Endothelial cell of umbilical vein (primary cell): Measurements from ENCODE around the gene RBMS3. TPM values are rescaled to one million over a fixed set of nuclear protein-coding genes. Genes with fewer than 3 reads are reported as not detected.

ENCODE experiments used
- BruUV-seq: library from RNA; stranded (reverse); fragments of 400-500 nt; replicated peaks from 2 replicates; lab custom pipeline; 2021; lab: Mats Ljungman, UMichigan
- CTCF ChIA-PET: fragments of 300-600, 350-600 bp; sonication (Branson Sonifier 250); formaldehyde crosslinking; loops from one replicate; lab custom pipeline; 2021; ENCODE audit warnings: antibody characterized with exemption, inconsistent platforms; lab: Charles Lee
- POLR2A ChIA-PET: fragments of 300-600, 350-600 bp; sonication (Branson Sonifier 250); formaldehyde crosslinking; loops from one replicate; lab custom pipeline; 2021; ENCODE audit warnings: antibody characterized with exemption, inconsistent platforms; lab: Charles Lee
- DNase-seq: peaks from one replicate; pipeline ENCODE4 v3.0.0-alpha.2; 2011; ENCODE audit warnings: low read depth, low spot score
- FAIRE-seq: peaks from 2 replicates; lab custom pipeline; 2011; peaks lifted over from hg19 to GRCh38; lab: Jason Lieb, UNC
- H2AFZ ChIP-seq: 2 replicates; pipeline ENCODE4 v1.6.0; 2012; ENCODE audit warnings: low read depth, low read length, control low read depth, inconsistent platforms
- H3K27ac ChIP-seq: 2 replicates; pipeline ENCODE4 v1.5.1; 2011; ENCODE audit warnings: low read depth, mild to moderate bottlenecking, control low read depth, low read length, moderate library complexity; ENCODE audit not compliant: insufficient read depth
- H3K27me3 ChIP-seq, 2 experiments: 2 replicates each; pipeline versions ENCODE4 v1.6.0 to v1.6.1; 2011; ENCODE audit warnings: low read length in 2 of 2, mixed read lengths in 1 of 2; ENCODE audit not compliant: control insufficient read depth in 2 of 2, insufficient read depth in 2 of 2
- H3K36me3 ChIP-seq, 2 experiments: 2 replicates in 1 of 2; 3 replicates in 1 of 2; pipeline ENCODE4 v1.5.1; 2011; ENCODE audit warnings: low read length in 2 of 2, mild to moderate bottlenecking in 1 of 2, moderate library complexity in 1 of 2; ENCODE audit not compliant: control insufficient read depth in 2 of 2, insufficient read depth in 2 of 2; ENCODE audit errors: extremely low read depth in 1 of 2
- H3K4me1 ChIP-seq: 3 replicates; pipeline ENCODE4 v1.5.1; 2011; ENCODE audit warnings: mild to moderate bottlenecking, low read length; ENCODE audit not compliant: control insufficient read depth, insufficient read depth; ENCODE audit errors: extremely low read depth
- H3K4me2 ChIP-seq: 2 replicates; pipeline ENCODE4 v1.6.1; 2011; ENCODE audit warnings: low read length, control low read depth, mixed read lengths; ENCODE audit not compliant: insufficient read depth
- H3K4me3 ChIP-seq, 3 experiments: fragments of 200-600 bp in 1 of 3; sonication (generic), shearing (Covaris generic) in 1 of 3; replicated peaks in 1 of 3; 2 replicates each; pipeline ENCODE4 v1.5.1; 2011 to 2016; ENCODE audit warnings: control low read depth in 3 of 3, low read length in 3 of 3, mild to moderate bottlenecking in 2 of 3, inconsistent platforms in 1 of 3, low read depth in 1 of 3, moderate library complexity in 1 of 3; ENCODE audit not compliant: insufficient read depth in 1 of 3
- H3K79me2 ChIP-seq: 2 replicates; pipeline ENCODE4 v1.6.0; 2012; ENCODE audit warnings: low read length, inconsistent platforms; ENCODE audit not compliant: control insufficient read depth, insufficient read depth
- H3K9ac ChIP-seq: replicated peaks from 2 replicates; pipeline ENCODE3; 2011; ENCODE audit warnings: low read length, control low read depth; ENCODE audit not compliant: insufficient read depth; ENCODE audit errors: extremely low read depth
- H3K9me1 ChIP-seq: replicated peaks from 3 replicates; pipeline ENCODE4 v1.6.0; 2011; ENCODE audit warnings: mild to moderate bottlenecking, low read length; ENCODE audit not compliant: control insufficient read depth, insufficient read depth; ENCODE audit errors: extremely low read depth
- H3K9me3 ChIP-seq: replicated peaks from 2 replicates; pipeline ENCODE4 v1.5.1; 2012; ENCODE audit warnings: low read length, inconsistent platforms; ENCODE audit not compliant: control insufficient read depth, insufficient read depth
- H4K20me1 ChIP-seq: replicated peaks from 2 replicates; pipeline ENCODE3; 2011; ENCODE audit warnings: mild to moderate bottlenecking, low read length; ENCODE audit not compliant: control insufficient read depth, insufficient read depth; ENCODE audit errors: extremely low read depth
- CTCF ChIP-seq, 2 donors: IDR thresholded peaks; 1 replicate in 1 of 2; 2 replicates in 1 of 2; pipeline ENCODE4 v1.5.1; 2011; ENCODE audit warnings: low read length in 2 of 2, mild to moderate bottlenecking in 2 of 2, moderate library complexity in 2 of 2, control low read depth in 1 of 2, inconsistent platforms in 1 of 2, low read depth in 1 of 2; ENCODE audit not compliant: insufficient read depth in 1 of 2; ENCODE audit errors: extremely low read depth in 1 of 2
- EZH2 ChIP-seq: IDR thresholded peaks from 2 replicates; pipeline ENCODE4 v1.6.1; 2012; ENCODE audit warnings: borderline replicate concordance, low read depth, mild to moderate bottlenecking, moderate library complexity, low read length, inconsistent platforms; ENCODE audit not compliant: severe bottlenecking
- FOS ChIP-seq: IDR thresholded peaks from 2 replicates; pipeline ENCODE4 v1.6.1; 2011; ENCODE audit warnings: mild to moderate bottlenecking, low read length, moderate library complexity, borderline replicate concordance; ENCODE audit not compliant: insufficient read depth
- GATA2 ChIP-seq: IDR thresholded peaks from 2 replicates; pipeline ENCODE4 v1.7.0; 2011; ENCODE audit warnings: low read depth, mild to moderate bottlenecking, moderate library complexity, mixed read lengths, low read length; ENCODE audit not compliant: insufficient read length, insufficient read depth
- JUN ChIP-seq: IDR thresholded peaks from 2 replicates; pipeline ENCODE4 v1.6.1; 2011; ENCODE audit warnings: borderline replicate concordance, low read depth; ENCODE audit not compliant: insufficient read length, insufficient read depth
- MAX ChIP-seq: IDR thresholded peaks from 2 replicates; pipeline ENCODE4 v1.6.1; 2011; ENCODE audit not compliant: insufficient read depth, insufficient read length
- MYC ChIP-seq: IDR thresholded peaks from one replicate; pipeline ENCODE4 v1.6.1; 2011; ENCODE audit warnings: mild to moderate bottlenecking, low read depth, low read length
- POLR2A ChIP-seq: IDR thresholded peaks from 2 replicates; pipeline ENCODE4 v1.6.1; 2012; ENCODE audit warnings: low read depth, mild to moderate bottlenecking, control low read depth, low read length
- POLR2AphosphoS5 ChIP-seq: IDR thresholded peaks from 2 replicates; pipeline ENCODE4 v1.6.1; 2012; ENCODE audit warnings: low read depth, mild to moderate bottlenecking, control low read depth, low read length, moderate library complexity; ENCODE audit not compliant: insufficient read depth
- dilution Hi-C: fragments of 300-500 bp; cut with MboI; formaldehyde crosslinking; loops from one replicate; pipeline ENCODE4 v1.15.0; 2019; ENCODE audit warnings: low sequenced_read_pairs; ENCODE audit not compliant: extremely low pct_ligation_motif_present
- intact Hi-C: fragments of 100-400 bp; cut with micrococcal nuclease; formaldehyde crosslinking; loops from one replicate; pipeline ENCODE4 v1.10.0; 2022
- polyA plus RNA-seq, 4 experiments: library from polyadenylated mRNA; depleted of rRNA in 3 of 4; stranded (reverse) in 3 of 4; unstranded in 1 of 4; fragments of >200 nt; gene quantifications; 2 replicates each; pipeline versions ENCODE4 v1.2.1 to v1.2.3, GENCODE V29; 2011 to 2012; ENCODE audit warnings: missing spikeins in 1 of 4
- total RNA-seq: library from RNA; stranded (reverse); gene quantifications from 2 replicates; pipeline ENCODE4 v1.2.3, GENCODE V29; 2021

RBMS3 gene
- total and polyA plus RNA-seq, 2 donors (not counting 3 experiments of a cell fraction or from before 2014, with no cell fraction given), result 13.6 to 42.3 TPM

- TF ChIP-seq MAX (no peak), GATA2 (peak; percentile 45), MYC (no peak), POLR2A (peak; percentile 47), POLR2AphosphoS5 (no peak), FOS (peak; percentile 43), EZH2 (no peak), CTCF (IDR thresholded peaks at IDR 0.05; ENCODE audit: extremely low read depth in 1 of 2, insufficient read depth in 1 of 2, low read depth in 1 of 2, low read length in 2 of 2) (no peak), JUN (peak; percentile 17)
- peak overlapping the region; percentile 77 for H3K9ac ChIP-seq
- H3K79me2 ChIP-seq, result no peaks in the 10 kb centered on the region
- dilution Hi-C loops, result no loop called here
- intact Hi-C loops, result loop anchor here (1.0 to 2.0 kb wide), 4 partner anchors 11 to 81 kb away; no protein-coding TSS in a partner anchor
- TSS peak; percentile 77 for BruUV-seq
- ChIA-PET POLR2A (interaction anchor here (0.7 to 0.9 kb wide), 2 partner anchors 337 to 768 kb away, joined by 3 read pairs; no protein-coding TSS in a partner anchor), CTCF (interaction anchor here (0.7 to 1.2 kb wide), 6 partner anchors 9 to 403 kb away, joined by 3 to 4 read pairs (median 3); partner anchors contain the start of gene RBMS3)
- no peak overlapping the region for H3K4me3 ChIP-seq
- FAIRE-seq, result peak; percentile 81
- H3K9me1 ChIP-seq, result no peaks in the 10 kb centered on the region
- no peaks in the 10 kb centered on the region for H3K36me3 ChIP-seq
- no peaks in the 10 kb centered on the region for H3K9me3 ChIP-seq
- no peaks in the 10 kb centered on the region for H4K20me1 ChIP-seq
- peak overlapping the region; percentile 94 for H3K27ac ChIP-seq
- no peaks in the 10 kb centered on the region for H3K27me3 ChIP-seq
- H3K4me1 ChIP-seq, result peaks cover 40% of the 10 kb centered on the region
- peak overlapping the region; percentile 25 for H2AFZ ChIP-seq
- peak overlapping the region; percentile 56 for H3K4me2 ChIP-seq
- DNase-seq, result peak; percentile 92
Observed at GRCh38 chr3:29683018-29683993, 402.4 kb downstream of the RBMS3 start.
